Measurements from ENCODE around the gene ZNF616.

ZNF616 gene

GRCh38 chr19:52139252-52140031, at the start of gene ZNF616:
TSS of gene ZNF616 (minus strand) at chr19:52139938. CDS start at chr19:52130512, 9,426 bp downstream.
- DNase-seq (ENCODE audit: low read depth in 3 of 3): peak; percentile 61 to 97 (median 63)

GRCh38 chr19:52188822-52189734, 49.3 kb upstream of the ZNF616 start:
- peak in 1 of 3 experiments; percentile 87 for DNase-seq (ENCODE audit: low read depth in 3 of 3)

GRCh38 chr19:52187407-52187806, 47.7 kb upstream of the ZNF616 start:
- no peak for DNase-seq (ENCODE audit: low read depth in 3 of 3)

GRCh38 chr19:52176574-52176973, 36.8 kb upstream of the ZNF616 start:
- DNase-seq (ENCODE audit: low read depth in 3 of 3): no peak

GRCh38 chr19:52172347-52172746, 32.6 kb upstream of the ZNF616 start:
- DNase-seq (ENCODE audit: low read depth in 3 of 3): no peak

GRCh38 chr19:52171321-52172169, 31.8 kb upstream of the ZNF616 start, which contains the start of gene ZNF836:
TSS of gene ZNF836 (minus strand) at chr19:52171621. CDS start at chr19:52168072, 3,549 bp downstream.
- DNase-seq (ENCODE audit: low read depth in 3 of 3): peak; percentile 79 to 83 (median 82)

GRCh38 chr19:52170863-52171320, 31.2 kb upstream of the ZNF616 start:
- no peak for DNase-seq (ENCODE audit: low read depth in 3 of 3)

- DNase-seq (ENCODE audit: low read depth in 3 of 3): no peak
Measured at GRCh38 chr19:52170304-52170703, 30.6 kb upstream of the ZNF616 start.

- DNase-seq (ENCODE audit: low read depth in 3 of 3): no peak
Measured at GRCh38 chr19:52155596-52156359, 16.0 kb upstream of the ZNF616 start.

GRCh38 chr19:52148256-52148655, 8.5 kb upstream of the ZNF616 start:
- DNase-seq (ENCODE audit: low read depth in 3 of 3): no peak

- DNase-seq (ENCODE audit: low read depth in 3 of 3): no peak
Measured at GRCh38 chr19:52142001-52142595, 2.4 kb upstream of the ZNF616 start.

GRCh38 chr19:52141203-52141602, 1.5 kb upstream of the ZNF616 start:
- no peak for DNase-seq (ENCODE audit: low read depth in 3 of 3)

GRCh38 chr19:52140032-52140710, 433 bp upstream of the ZNF616 start:
- peak in 2 of 3 experiments; percentile 96 to 97 for DNase-seq (ENCODE audit: low read depth in 3 of 3)

GRCh38 chr19:52138983-52139251, 821 bp downstream of the ZNF616 start:
- DNase-seq (ENCODE audit: low read depth in 3 of 3): no peak

GRCh38 chr19:52138278-52138982, 1.3 kb downstream of the ZNF616 start:
- DNase-seq (ENCODE audit: low read depth in 3 of 3): peak in 1 of 3 experiments; percentile 8

- no peak for DNase-seq (ENCODE audit: low read depth in 3 of 3)
Measured at GRCh38 chr19:52120286-52120685, 19.5 kb downstream of the ZNF616 start.

GRCh38 chr19:52115526-52116053, 24.1 kb downstream of the ZNF616 start:
- DNase-seq (ENCODE audit: low read depth in 3 of 3): no peak

- DNase-seq (ENCODE audit: low read depth in 3 of 3): no peak
Measured at GRCh38 chr19:52114691-52115090, 25.0 kb downstream of the ZNF616 start.

GRCh38 chr19:52112624-52113023, 27.1 kb downstream of the ZNF616 start:
- no peak for DNase-seq (ENCODE audit: low read depth in 3 of 3)

Data from stimulated activated CD4-positive, alpha-beta T cell treated with anti-CD3 and anti-CD28 coated beads, TNF-alpha, amount 100 ng/mL, for 4 hours (primary cell).